Stimulated activated CD4-positive, alpha-beta T cell treated with anti-CD3 and anti-CD28 coated beads, TNF-alpha, amount 100 ng/mL, for 1 hour (primary cell): ENCODE data around the gene PHACTR2.
"Not testable (repeated sequence)": the region's sequence is repeated elsewhere in the genome, so short reads cannot be mapped to it uniquely, and the experiment has no call there.

Experiments
- DNase-seq, 3 donors: peaks; one replicate each; pipeline ENCODE4 v3.0.0-alpha.2; 2020; ENCODE audit warnings: low read depth in 3 of 3, low spot score in 1 of 3

PHACTR2 gene

DNA sequence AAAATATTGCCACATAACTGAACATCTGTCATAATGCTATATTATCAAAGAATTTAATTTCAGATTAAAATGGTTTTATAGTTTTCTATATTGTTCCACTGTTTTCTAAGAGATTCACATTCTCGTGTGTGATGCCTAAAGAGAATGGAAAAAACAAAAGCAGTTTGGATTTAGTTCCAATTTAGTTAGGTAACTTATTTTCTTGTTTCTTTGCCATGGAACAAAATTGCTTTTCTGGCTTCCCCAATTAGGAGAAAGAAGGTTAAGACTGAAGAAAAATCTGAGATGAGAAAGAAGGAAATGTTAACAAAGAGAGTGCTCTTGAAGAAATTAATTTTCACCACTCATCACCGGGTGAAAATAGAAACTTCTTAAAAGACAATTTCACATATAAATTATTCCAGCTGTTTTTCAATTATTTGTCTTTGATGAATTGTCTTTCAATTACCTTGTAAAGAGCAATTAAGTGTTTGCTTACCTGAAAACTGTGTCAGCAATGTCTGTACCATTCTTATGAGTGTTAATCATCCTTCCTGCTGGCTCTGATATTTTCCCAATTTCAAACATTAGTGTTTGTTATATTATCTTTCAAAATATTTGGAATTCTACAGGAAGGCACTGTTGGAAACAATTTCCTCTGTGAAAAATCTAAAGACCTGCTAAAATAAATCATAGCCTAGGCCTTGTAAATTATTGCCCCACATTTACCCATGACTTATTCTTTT lies 19.5 kb downstream of the PHACTR2 start:
- no peak for DNase-seq

- DNase-seq, result no peak
These were observed 20.6 kb downstream of the PHACTR2 start for GRCh38 chr6:143698329-143698728.

GRCh38 chr6:143698759-143699429 lies 21.1 kb downstream of the PHACTR2 start:
- DNase-seq, result no peak

- DNase-seq, result no peak
These were observed 21.7 kb downstream of the PHACTR2 start for GRCh38 chr6:143699430-143699825.

DNA sequence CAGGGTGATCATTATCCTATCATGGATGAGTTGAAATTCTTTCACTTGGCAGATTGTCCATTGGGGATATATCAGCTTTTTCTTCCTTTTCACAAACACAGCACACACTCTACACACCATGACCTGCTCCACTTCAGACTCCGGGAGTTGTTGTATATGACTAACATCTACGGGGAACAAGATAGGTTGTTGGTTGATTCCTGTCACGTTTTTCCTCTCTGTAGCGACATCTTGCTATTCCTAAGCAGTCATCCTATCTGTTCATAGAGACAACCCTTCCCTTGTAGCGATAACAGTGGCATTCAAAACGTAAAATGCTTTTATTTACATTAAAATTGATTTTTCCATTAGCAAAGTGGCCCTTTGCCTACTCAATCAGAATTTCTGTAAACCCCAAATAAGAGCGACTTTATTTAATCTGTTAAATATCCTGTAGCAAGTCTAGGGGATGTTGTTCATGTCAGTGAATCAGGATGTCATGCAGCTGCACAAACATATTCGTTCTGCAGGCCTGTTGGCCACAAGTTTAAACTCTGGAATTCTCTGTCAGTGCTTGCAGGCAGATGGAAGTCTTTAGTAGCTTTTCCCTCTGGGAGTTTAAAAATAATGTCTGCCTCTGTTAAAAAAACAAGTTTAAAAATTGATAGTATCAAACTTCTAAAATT lies 23.1 kb downstream of the PHACTR2 start:
- DNase-seq, result no peak

DNA sequence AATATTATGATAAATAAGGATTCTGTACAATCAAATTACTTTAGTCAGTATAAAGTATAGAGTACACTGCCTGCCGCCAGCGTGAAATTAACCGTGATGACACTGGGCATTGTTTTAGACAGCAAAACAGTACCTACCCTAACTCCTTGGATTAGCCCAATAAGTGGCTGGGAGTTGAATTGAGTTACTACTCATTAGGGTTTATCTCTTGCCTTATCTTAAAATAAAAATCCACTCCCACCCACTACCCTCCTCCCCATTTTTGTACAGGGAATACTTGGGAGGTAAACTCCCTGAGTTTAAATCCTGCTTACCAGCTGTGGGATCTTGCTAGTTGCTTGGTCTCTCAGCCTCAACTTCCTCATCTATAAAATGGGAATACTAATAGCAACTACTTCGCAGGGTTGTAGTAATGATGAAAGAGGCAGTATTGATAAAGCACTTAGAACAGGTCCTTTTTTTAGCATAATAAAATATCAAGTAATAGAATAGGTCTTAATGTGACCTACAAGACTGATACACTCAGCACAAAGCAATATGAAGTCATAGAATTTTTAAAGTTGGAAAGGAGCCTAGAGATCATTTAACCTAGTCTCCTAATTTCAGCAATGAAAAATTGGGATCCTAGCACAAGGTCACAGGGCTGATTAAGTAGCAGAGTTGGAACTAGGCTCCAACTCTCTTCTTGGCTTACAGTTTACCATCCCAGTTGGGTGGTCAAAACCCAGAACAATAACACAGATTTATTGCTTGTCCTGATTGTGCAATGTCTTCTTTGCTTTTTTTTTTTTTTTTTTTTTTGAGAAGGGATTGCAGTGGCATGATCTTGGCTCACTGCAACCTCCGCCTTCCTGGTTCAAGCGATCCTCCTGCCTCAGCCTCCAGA lies 23.8 kb downstream of the PHACTR2 start:
- no peak for DNase-seq

GRCh38 chr6:143705569-143705968 lies 27.8 kb downstream of the PHACTR2 start:
- DNase-seq, result no peak

DNA sequence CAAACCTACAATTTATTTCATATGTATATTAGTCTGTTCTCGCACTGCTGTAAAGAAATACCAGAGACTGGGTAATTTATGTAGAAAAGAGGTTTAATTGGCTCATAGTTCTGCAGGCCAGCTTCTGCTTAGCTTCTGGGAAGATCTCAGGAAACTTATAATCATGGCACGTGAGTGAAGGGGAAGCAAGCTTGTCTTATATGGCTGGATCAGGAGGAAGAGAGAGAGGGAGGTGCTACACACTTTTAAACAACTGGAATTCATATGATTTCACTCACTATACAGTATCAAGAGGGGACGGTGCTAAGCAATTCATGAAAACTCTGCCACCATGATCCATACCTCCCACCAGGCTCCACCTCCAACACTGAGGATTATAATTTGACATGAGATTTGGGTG lies 29.9 kb downstream of the PHACTR2 start:
- DNase-seq, result no peak

DNA sequence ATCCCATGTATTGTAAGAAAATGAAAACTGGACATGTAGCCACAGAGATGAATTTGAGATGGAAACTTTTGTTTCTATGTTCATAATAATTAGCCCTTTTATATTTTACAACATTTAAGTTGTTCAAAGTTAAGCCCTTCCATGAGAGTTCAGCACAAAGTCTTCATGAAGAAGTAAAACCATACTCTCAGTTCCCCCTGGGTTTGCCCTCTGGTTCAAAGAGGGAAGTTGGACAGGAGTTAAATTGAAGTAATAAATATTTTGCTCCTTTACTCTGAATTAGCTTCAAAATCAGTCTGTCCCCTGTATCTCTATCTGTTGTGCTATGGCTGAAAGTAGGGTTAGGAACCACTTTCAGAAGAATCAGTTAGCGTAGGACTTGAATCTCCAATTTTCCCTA lies 31.1 kb downstream of the PHACTR2 start:
- DNase-seq, result no peak

DNA sequence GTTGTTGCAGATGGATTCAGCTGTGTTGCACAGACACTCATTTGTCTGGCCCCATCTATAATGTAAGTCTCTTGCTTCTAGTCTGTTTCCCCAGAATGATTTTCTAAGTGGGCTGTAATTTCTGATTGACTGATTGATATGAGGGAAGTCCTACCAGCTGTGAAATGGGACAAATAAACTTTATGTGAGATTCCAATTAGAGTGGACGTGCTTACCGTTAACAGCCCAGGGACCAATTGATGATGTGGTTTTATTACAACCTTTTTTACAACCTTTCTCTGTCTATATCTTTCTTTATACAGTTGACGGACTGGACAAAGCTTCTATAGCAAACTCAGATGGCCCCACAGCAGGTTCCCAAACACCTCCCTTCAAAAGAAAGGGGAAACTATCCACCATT lies 33.9 kb downstream of the PHACTR2 start:
- no peak for DNase-seq

- DNase-seq, result no peak
These were observed 40.7 kb downstream of the PHACTR2 start for GRCh38 chr6:143718472-143718871.

GRCh38 chr6:143721642-143722041 lies 43.9 kb downstream of the PHACTR2 start:
- DNase-seq, result no peak

- DNase-seq, result no peak
These were observed 47.1 kb downstream of the PHACTR2 start for GRCh38 chr6:143724876-143725275.

DNA sequence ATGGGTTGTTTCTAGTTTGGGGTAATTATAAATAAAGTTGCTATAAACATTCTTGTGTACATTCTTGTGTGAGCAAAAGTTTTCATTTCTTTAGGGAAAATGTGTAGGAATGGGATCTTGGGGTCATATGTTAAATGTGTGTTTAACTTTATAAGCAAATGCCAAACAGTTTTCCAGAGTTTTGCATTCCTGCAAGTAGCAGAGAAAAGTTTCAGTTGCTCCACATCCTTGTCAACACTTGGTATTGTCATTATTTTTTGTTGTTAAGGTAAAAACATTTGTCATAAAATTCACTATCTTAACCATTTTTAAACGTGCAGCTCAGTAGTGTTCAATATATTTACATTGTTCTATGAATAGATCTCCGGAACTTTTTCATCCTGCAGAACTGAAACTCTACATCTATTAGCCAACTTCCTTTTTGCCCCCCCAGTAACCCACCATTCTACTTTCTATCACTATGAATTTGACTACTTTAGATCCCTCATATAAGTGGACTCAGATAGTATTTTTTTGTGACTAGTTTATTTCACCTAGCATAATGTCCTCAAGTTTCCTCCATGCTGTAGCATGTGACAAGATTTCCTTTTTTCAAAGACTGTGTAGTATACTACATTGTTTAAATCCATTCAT lies 48.4 kb downstream of the PHACTR2 start:
- no peak for DNase-seq

DNA sequence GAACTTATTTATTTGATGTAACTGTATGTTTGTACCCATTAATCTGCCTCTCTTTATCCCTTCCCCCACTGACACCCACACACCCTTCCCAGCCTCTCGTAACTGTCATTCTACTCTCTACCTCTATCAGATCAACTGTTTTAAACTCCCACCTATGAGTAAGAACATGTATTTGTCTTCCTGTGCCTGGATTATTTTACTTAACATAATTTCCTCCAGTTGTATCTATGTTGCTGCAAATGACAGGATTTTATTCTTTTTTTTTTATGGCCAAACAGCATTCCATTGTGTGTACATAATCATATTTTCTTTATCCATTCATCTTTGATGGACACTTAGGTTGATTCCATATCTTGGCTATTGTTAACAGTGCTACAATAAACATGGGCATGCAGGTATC lies 49.3 kb downstream of the PHACTR2 start:
- DNase-seq, result no peak

DNA sequence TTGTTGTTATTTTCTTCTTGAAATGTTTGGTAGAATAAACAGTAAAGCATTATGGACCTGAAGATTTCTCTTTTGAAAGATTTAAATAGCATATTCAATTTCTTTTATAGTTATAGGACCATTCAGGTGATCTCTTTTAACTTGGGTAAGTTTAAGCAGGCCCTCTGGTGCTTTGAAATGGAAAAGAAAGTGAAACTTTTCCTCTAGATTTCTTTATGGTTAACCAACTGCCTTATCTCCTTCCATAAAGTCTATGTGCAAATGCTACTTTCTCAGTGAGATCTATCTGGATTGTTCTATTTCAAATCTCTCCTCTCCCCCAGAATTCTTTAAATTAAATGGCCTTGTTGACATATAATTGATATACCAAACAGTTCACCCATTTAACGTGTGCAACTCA lies 54.0 kb downstream of the PHACTR2 start:
- DNase-seq, result no peak

GRCh38 chr6:143732536-143732935 lies 54.8 kb downstream of the PHACTR2 start:
- no peak for DNase-seq

DNA sequence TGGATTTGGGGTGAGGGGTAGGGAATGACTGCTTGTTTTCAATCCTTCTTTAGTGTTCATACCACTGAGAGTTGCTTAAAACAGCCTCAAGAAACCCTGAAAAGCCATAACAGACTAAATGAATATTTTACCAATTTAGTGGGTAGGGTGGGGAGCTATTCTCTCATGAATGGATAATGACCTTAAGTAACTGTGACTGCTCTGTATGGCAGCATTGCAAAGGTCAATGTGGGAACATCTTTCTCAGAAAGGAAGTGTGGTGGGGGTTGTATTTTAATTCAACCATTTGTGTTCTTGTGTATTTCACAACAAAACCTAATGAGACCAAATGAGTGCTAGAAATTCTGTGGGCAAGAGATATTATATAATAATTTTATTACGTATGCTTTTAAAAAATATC lies 55.7 kb downstream of the PHACTR2 start:
- DNase-seq, result no peak

- no peak for DNase-seq
These were observed 56.9 kb downstream of the PHACTR2 start for GRCh38 chr6:143734641-143735063.

GRCh38 chr6:143738072-143738690 lies 60.4 kb downstream of the PHACTR2 start:
- not testable (repeated sequence) for DNase-seq
